SK-N-MC (cell line): Measurements from ENCODE around the gene KCTD16.

Experiments
- EZH2 ChIP-seq: fragments of 200-600 bp; sonication (generic); IDR thresholded peaks from one replicate; pipeline ENCODE4 v1.6.1; 2017; ENCODE audit warnings: antibody characterized with exemption
- FOXP2 ChIP-seq: optimal IDR thresholded peaks from 2 replicates; pipeline ENCODE3; 2011; ENCODE audit warnings: mild to moderate bottlenecking, moderate library complexity; ENCODE audit not compliant: insufficient read depth; ENCODE audit errors: extremely low read length, control extremely low read depth
- POLR2AphosphoS5 ChIP-seq: IDR thresholded peaks from 2 replicates; pipeline ENCODE4 v1.6.1; 2012; ENCODE audit warnings: mild to moderate bottlenecking, low read depth, low read length, borderline replicate concordance

GRCh38 chr5:144429405-144429804, 258.7 kb downstream of the KCTD16 start:
- TF ChIP-seq POLR2AphosphoS5 (no peak), EZH2 (no peak), FOXP2 (no peak)
